HUES6 (cell line): Measurements from ENCODE around the gene LEF1.
"Not testable (repeated sequence)": the region's sequence is repeated elsewhere in the genome, so short reads cannot be mapped to it uniquely, and the experiment has no call there.

Source experiments
- H3K27ac ChIP-seq: 2 replicates; pipeline ENCODE4 v1.7.0; 2013; ENCODE audit warnings: low read depth, mild to moderate bottlenecking, low read length, inconsistent platforms
- H3K27me3 ChIP-seq: 2 replicates; pipeline ENCODE4 v1.6.1; 2013; ENCODE audit warnings: low read length; ENCODE audit not compliant: control insufficient read depth, insufficient read depth
- H3K36me3 ChIP-seq: 2 replicates; pipeline ENCODE4 v1.6.1; 2013; ENCODE audit warnings: low read length; ENCODE audit not compliant: control insufficient read depth, insufficient read depth
- H3K4me1 ChIP-seq: 2 replicates; pipeline ENCODE4 v1.6.1; 2013; ENCODE audit warnings: low read length; ENCODE audit not compliant: control insufficient read depth, insufficient read depth
- H3K4me3 ChIP-seq: 2 replicates; pipeline ENCODE4 v1.5.1; 2013; ENCODE audit warnings: low read depth, low read length
- H3K9ac ChIP-seq: one replicate; pipeline ENCODE4 v1.6.1; 2013; ENCODE audit warnings: mild to moderate bottlenecking, low read length
- H3K9me3 ChIP-seq: 2 replicates; pipeline ENCODE4 v1.6.1; 2013; ENCODE audit warnings: low read depth, low read length; ENCODE audit not compliant: control insufficient read depth, insufficient read depth

The LEF1 gene

DNA sequence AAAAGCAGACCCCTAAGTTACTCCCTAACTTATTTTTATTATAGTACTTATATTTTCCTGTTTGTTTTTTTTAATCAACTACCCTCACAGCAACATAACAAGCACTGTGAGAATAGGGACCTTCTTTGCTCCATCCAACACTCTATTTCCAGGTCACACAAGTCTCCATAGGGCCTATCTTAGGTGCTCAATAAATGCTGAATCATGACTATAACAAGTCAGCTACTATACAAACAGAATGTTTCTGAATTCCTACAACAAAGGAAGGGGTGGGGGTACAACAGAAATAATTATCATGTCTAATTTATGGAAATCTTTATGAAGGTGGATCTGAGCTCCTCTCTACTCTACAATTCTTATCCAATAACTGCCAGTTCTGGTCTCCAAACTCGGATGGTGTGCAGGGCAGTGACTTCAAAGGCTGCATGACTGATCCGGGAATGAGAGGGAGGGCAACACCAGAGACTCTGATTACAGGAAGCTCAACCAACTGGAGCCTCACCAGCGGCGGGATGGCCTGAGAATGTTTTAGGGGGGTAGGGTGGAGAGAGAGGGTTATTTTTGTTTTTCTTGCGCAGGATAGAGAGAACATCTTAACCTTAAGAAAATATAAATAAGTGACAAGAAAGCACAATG, 107.9 kb downstream of the LEF1 start:
- Histone ChIP-seq H3K4me1 (no peaks in the 10 kb centered on the region; the same call in 1 of the 2 replicates), H3K27me3 (no peaks in the 10 kb centered on the region), H3K9ac (no peak overlapping the region), H3K9me3 (no peaks in the 10 kb centered on the region), H3K36me3 (no peaks in the 10 kb centered on the region), H3K4me3 (no peak overlapping the region), H3K27ac (no peak overlapping the region)

DNA sequence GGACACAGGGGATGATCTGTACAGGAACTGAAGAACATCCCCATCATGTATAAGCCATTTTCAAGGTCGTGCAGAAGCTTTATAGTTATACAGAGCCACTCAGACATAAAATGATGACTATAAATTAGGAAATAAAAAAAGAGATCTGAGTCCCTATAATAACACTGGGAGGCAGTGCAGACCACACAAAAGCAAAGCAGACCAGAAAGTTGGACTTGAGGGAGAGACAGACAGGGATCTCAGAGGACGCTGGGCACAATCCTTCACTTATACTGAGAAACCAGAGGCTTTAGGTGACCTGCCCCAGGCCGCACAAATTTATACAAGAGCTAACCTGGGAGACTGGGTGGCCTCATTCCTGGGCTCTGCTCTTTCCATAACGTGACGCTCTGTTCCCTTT, 108.6 kb downstream of the LEF1 start:
- Histone ChIP-seq H3K9me3 (no peaks in the 10 kb centered on the region), H3K27ac (no peak overlapping the region), H3K4me3 (no peak overlapping the region), H3K36me3 (no peaks in the 10 kb centered on the region), H3K9ac (no peak overlapping the region), H3K27me3 (no peaks in the 10 kb centered on the region), H3K4me1 (no peaks in the 10 kb centered on the region; the same call in 1 of the 2 replicates)

DNA sequence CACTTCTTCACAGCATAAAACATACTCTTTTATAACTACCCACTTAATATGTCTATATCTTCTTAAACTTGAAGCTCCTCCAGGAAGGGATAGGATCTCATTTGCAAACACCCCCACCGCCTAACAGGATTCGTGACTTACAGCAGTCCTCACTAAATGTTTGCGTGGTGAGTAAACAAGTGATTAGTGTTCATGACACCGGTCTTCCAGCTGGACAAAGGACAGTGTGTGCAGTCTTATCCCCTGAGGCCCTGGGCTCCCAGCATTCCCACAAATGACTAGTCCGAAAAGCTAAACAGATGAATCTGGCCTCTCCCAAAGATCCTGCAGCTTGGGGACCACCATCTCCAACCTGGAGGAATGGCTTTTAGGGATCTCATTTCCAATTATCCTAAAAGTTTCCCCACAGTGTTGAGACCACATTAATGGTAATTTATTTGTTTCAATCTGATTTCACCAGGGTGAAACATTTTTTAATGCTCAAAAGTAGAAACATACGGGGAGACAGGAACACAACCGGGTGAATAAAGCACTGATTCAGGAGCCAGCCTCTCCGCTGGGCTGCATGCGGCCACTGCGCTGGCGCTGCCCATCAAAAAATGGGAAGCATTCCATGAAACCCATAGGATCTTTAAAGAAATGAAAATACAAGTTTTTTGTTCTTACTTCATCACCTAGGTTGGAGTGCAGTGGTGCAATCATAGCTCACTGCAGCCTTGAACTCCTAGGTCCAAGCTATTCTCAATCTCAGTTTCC, 109.9 kb downstream of the LEF1 start:
- Histone ChIP-seq H3K9ac (no peak overlapping the region), H3K36me3 (no peaks in the 10 kb centered on the region; the same call in 1 of the 2 replicates), H3K4me1 (no peaks in the 10 kb centered on the region; the same call in 1 of the 2 replicates), H3K27me3 (no peaks in the 10 kb centered on the region), H3K27ac (no peak overlapping the region), H3K4me3 (no peak overlapping the region), H3K9me3 (no peaks in the 10 kb centered on the region)

DNA sequence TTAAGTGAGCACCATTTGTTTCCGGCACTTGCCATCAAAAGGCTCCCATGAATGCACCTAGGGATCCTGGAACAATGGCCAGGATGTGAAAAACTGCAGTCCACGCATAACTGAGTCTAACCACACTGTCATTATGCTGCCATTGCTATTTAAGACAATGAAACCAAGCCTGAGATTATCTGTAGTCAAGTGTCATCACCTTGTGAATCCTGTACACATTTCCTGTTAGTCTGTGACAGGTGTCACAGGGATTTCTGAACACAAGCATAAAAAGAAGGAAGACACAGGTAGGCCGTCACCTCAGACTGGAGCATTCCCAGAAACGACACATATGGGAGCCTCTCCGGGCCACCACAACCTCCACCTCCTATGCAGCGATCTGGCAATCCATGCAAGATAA, 112.3 kb downstream of the LEF1 start:
- no peak overlapping the region for H3K27ac ChIP-seq
- no peaks in the 10 kb centered on the region; the same call in 1 of the 2 replicates for H3K4me1 ChIP-seq
- no peak overlapping the region for H3K4me3 ChIP-seq
- H3K9ac ChIP-seq: no peak overlapping the region
- no peaks in the 10 kb centered on the region for H3K9me3 ChIP-seq
- H3K36me3 ChIP-seq: no peaks in the 10 kb centered on the region; the same call in 1 of the 2 replicates
- no peaks in the 10 kb centered on the region for H3K27me3 ChIP-seq

DNA sequence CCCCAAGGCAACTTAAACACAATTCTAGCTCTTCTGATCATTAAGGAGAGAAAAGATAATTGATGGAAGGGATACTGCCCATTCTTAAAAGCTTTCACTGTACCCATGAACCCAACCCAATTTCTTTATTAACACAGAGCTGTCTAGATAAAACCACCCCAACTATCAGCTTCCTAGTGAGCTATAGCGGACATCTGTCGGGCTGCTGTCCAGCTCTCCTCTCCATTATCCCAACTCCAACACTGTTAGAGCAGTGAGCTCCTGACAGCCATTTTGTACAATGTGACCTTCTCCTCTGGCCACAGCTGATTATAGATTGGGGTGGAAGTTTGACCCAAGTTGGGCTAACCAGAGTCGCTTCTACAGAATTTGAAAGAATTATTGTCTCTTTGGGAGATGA, 112.9 kb downstream of the LEF1 start:
- Histone ChIP-seq H3K9ac (no peak overlapping the region), H3K9me3 (no peaks in the 10 kb centered on the region), H3K4me1 (no peaks in the 10 kb centered on the region; the same call in 1 of the 2 replicates), H3K27me3 (no peaks in the 10 kb centered on the region), H3K36me3 (no peaks in the 10 kb centered on the region; the same call in 1 of the 2 replicates), H3K27ac (no peak overlapping the region), H3K4me3 (no peak overlapping the region)

DNA sequence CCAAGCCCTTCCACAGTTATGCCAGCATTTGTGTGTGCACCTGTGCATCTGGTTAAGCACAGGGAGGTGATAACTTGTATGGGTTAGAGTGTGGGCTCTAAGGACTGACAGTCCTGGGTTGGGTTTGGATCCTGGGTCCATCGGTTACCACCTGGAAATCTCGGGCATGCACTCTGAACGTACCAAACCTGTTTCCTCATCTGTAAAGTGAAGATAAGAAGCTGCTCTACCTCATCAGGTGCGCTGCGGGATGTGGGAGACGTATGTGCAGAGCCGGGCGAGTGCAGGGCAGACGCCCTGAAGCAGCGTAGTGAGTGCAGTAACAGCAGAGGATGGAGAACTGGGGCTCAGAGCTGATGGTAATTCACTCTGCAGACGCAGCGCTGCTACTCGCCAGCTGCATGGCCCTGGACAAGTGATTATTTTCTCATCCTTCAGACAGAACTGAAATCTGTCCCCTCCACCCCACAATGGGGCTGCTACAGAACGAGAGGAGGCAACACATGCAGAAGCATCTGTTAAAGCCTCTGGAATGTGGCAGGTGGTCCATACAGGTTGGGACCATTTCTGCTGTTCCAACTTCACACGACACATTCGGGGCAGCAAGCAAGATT, 114.6 kb downstream of the LEF1 start:
- H3K4me1 ChIP-seq: no peaks in the 10 kb centered on the region; the same call in 1 of the 2 replicates
- no peak overlapping the region for H3K4me3 ChIP-seq
- H3K27me3 ChIP-seq: no peaks in the 10 kb centered on the region
- H3K9ac ChIP-seq: no peak overlapping the region
- no peaks in the 10 kb centered on the region for H3K9me3 ChIP-seq
- no peak overlapping the region for H3K27ac ChIP-seq
- H3K36me3 ChIP-seq: no peaks in the 10 kb centered on the region; the same call in 1 of the 2 replicates

DNA sequence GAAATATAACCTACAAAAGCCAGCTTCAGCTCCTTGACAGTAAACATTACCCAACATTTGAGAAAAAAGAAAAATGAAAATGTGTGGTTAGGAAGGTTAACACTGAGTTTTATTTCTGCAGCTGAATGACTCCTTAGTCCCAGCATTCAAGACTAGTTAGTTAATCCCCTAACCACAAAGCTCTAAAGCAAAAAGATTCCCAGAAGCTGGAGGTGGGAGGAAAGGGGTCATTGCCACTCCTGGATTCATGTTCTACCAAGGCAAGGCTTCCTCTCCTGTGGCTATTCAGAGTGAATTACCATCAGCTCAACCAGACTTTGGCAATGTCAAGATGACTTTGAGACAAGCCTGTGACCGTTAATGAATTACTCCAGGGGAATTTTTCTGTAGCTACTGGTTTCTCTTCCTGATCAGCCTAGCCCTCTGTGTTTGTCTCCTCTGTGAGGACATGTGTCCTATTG, 115.5 kb downstream of the LEF1 start:
- no peaks in the 10 kb centered on the region; the same call in 1 of the 2 replicates for H3K36me3 ChIP-seq
- H3K27me3 ChIP-seq: no peaks in the 10 kb centered on the region
- H3K9ac ChIP-seq: no peak overlapping the region
- no peaks in the 10 kb centered on the region for H3K9me3 ChIP-seq
- H3K27ac ChIP-seq: no peak overlapping the region
- no peaks in the 10 kb centered on the region for H3K4me1 ChIP-seq
- H3K4me3 ChIP-seq: no peak overlapping the region

DNA sequence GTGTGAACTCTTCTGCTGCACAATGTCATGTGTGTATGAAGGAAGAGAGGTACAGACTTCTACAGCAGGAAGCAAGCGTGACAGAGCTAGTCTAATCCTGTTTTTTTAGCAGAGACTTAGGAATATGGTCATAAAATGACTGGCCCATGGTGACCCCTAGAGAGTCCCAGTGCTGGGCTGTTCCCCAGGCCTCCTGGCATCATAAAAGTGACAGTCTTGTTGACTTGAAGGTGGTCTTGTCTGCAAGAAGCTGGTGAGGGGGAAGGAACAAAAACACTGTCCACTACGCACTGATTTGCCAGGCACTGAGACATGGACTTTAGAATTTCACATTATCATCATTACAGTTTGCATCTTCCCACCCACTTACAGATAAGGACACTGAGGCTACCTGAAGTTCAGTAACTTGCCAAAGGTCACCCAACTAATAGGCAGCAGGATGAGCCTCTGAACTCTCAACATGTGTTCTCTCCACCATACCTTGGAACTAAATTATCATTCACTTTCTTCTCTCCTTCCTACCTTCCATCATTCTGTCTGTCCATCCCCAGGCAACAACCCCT, 116.1 kb downstream of the LEF1 start:
- no peaks in the 10 kb centered on the region for H3K9me3 ChIP-seq
- H3K9ac ChIP-seq: no peak overlapping the region
- no peak overlapping the region for H3K27ac ChIP-seq
- H3K36me3 ChIP-seq: no peaks in the 10 kb centered on the region; the same call in 1 of the 2 replicates
- H3K27me3 ChIP-seq: no peaks in the 10 kb centered on the region
- H3K4me1 ChIP-seq: no peaks in the 10 kb centered on the region
- no peak overlapping the region for H3K4me3 ChIP-seq

DNA sequence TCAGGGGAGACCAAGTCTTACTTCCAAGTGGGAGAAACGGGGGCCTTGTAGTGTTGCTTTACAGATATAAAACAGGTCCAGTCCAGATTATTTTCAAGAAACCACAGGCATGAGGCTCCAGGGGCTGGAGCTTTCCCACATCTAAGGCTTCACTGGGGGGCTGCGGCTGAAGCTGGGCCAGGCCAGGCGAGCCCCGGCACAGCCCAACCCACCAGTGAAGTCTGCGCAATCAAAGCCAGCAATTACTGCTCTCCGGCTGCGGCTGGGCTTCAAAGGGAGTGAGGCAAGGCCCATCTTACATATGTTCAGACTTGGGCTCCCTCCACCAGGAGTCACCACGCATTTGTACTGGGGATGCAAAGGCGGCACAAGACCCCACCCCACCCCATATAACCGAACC, 117.4 kb downstream of the LEF1 start:
- no peak overlapping the region for H3K27ac ChIP-seq
- no peaks in the 10 kb centered on the region; the same call in 1 of the 2 replicates for H3K36me3 ChIP-seq
- no peak overlapping the region for H3K9ac ChIP-seq
- no peaks in the 10 kb centered on the region for H3K27me3 ChIP-seq
- no peak overlapping the region for H3K4me3 ChIP-seq
- H3K9me3 ChIP-seq: no peaks in the 10 kb centered on the region
- H3K4me1 ChIP-seq: no peaks in the 10 kb centered on the region

DNA sequence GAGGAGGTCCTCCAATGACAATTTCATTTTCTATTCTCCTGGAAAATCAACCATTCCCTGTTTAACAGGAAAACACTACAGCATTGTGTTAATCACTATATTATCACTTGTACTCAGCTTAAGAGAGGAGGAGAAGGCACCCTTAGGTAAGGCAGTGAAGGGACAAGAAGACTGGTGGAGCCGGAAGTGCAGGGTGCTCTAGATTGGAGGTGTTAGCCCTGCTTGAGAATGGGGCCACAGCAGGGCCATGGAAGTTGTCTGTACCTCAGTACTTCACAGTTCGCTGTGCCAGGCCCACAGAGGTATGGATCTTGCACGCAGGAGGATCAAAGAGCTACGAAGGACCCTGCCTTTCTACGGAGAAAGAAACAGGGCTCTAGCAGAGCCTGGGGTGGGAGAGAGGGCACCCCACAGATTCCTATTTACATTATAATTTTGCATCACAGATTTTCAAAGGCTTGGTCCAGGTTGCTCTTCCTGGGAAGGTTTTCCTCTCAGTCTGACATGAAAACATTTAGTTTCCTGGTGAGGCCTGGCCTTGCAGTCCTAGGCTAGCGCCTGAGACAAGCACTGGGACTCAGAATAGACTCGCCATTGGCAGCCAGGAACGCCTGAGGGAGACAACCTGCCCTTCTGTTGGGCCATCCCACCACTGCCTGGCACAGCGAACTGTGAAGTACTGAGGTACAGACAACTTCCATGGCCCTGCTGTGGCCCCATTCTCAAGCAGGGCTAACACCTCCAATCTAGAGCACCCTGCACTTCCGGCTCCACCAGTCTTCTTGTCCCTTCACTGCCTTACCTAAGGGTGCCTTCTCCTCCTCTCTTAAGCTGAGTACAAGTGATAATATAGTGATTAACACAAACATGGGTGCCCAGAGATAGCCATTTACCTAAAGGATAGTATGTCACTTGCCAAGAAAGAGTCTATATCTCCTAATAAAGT, 118.3 kb downstream of the LEF1 start:
- not testable (repeated sequence) for H3K9ac ChIP-seq, H3K36me3 ChIP-seq, H3K27ac ChIP-seq, H3K27me3 ChIP-seq, H3K4me3 ChIP-seq, H3K4me1 ChIP-seq, H3K9me3 ChIP-seq
